Right lobe of liver (tissue), 6 donors: Measurements from ENCODE around the gene MYO1B. TPM values are rescaled to one million over a fixed set of nuclear protein-coding genes. Genes with fewer than 3 reads are reported as not detected.
A peak's percentile ranks its signal among the peaks of the same experiment; 100 is the strongest.

Experiments
- ATAC-seq, 4 donors: fragments of 200-7000 bp; cut with Tn5 transposase; one replicate each; pipeline ENCODE4 v1.9.1; 2020; ENCODE audit warnings: mild to moderate bottlenecking in 4 of 4, moderate library complexity in 4 of 4
- DNase-seq, 3 donors: peaks; one replicate each; pipeline ENCODE4 v3.0.0-alpha.2; 2020
- H3K27ac ChIP-seq, 3 donors: fragments of 200-600 bp; one replicate each; pipeline ENCODE4 v1.8.0; 2022
- H3K27me3 ChIP-seq, 2 donors: fragments of 200-600 bp; one replicate each; pipeline ENCODE4 v1.8.0; 2022
- H3K36me3 ChIP-seq, 4 donors: fragments of 200-600 bp; sonication (generic) in 1 of 4; one replicate each; pipeline versions ENCODE4 v1.5.1 to v1.8.0; 2017 to 2022; ENCODE audit warnings: control low read depth in 1 of 4
- H3K4me1 ChIP-seq, 4 donors: fragments of 200-600 bp; sonication (generic) in 1 of 4; one replicate each; pipeline versions ENCODE4 v1.5.1 to v1.8.0; 2017 to 2022; ENCODE audit warnings: control low read depth in 1 of 4
- H3K4me3 ChIP-seq, 3 donors: fragments of 200-600 bp; one replicate each; pipeline ENCODE4 v1.8.0; 2022
- H3K9me3 ChIP-seq, 4 donors: fragments of 200-600 bp; sonication (generic) in 1 of 4; one replicate each; pipeline versions ENCODE4 v1.5.1 to v1.8.0; 2017 to 2022; ENCODE audit warnings: control low read depth in 1 of 4
- CTCF ChIP-seq, 4 donors: fragments of 200-600 bp in 3 of 4; fragments of 450-650 bp in 1 of 4; IDR thresholded peaks; one replicate each; pipeline versions ENCODE4 v1.5.1 to v1.8.0; 2016 to 2022; ENCODE audit warnings: antibody characterized with exemption in 4 of 4, mild to moderate bottlenecking in 2 of 4
- POLR2A ChIP-seq: fragments of 450-650 bp; IDR thresholded peaks from one replicate; pipeline ENCODE4 v1.6.1; 2017; ENCODE audit warnings: antibody characterized with exemption, mild to moderate bottlenecking
- whole genome bisulfite sequencing: methylation state at CpG from one replicate; pipeline ENCODE4 v1.1.6; 2018; ENCODE audit warnings: low coverage, low lambda C conversion rate; ENCODE audit not compliant: insufficient coverage; ENCODE audit errors: missing lambda C conversion rate; 5-methylcytosine and 5-hydroxymethylcytosine counted together
- intact Hi-C, 2 donors: fragments of 100-400 bp; cut with DNase I; formaldehyde crosslinking; loops; one replicate each; pipeline versions ENCODE4 v1.11.2 to v1.14.1; 2022
- total RNA-seq, 6 experiments: library from RNA; depleted of rRNA in 2 of 6; stranded (reverse); fragments of >200 nt in 2 of 6; fragmentation: NEBNext Ultra II Directional in 3 of 6; extraction: Animal tissue kit (Norgen Biotek cat#: 25700) in 3 of 6; gene quantifications; one replicate each; pipeline versions ENCODE4 v1.1.0 to v1.2.4, GENCODE V29; 2016 to 2023
- donor health status: DM: no; HTN: yes; CAD: no.
- donor health status: DM: no; HTN: no; CAD: no.
- donor health status: DM: no; HTN: no; CAD: no.
- donor health status: DM: no; HTN: yes; CAD: no.
- donor health status: DM: no; HTN: yes; CAD: no.

Gene MYO1B
- total RNA-seq, 6 experiments from 2014 or later: 171 to 273 (median 221) TPM

DNA sequence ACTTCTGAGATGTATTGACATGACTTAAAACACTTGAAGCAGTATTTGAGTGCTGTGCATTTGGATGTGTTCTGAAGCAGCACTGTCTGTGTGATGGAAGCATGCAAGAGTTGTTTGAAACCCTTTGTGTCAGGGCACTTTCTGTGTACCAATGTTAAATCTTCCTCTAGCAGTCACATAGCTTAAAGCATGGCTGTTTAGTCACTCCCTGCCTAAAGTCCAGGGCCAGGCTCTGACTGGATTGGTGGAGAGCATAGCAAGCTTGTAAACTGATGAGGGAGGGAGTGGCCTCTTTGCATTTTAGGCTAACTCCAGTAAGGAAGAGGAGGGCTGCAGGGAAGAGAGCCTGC, 73.5 kb downstream of the MYO1B start:
- H3K27ac ChIP-seq: no peak overlapping the region
- TF ChIP-seq POLR2A (no peak), CTCF (IDR thresholded peaks at IDR 0.05) (no peak)
- no peaks in the 10 kb centered on the region for H3K27me3 ChIP-seq
- no peak for DNase-seq
- no peaks in the 10 kb centered on the region for H3K36me3 ChIP-seq
- H3K4me1 ChIP-seq: peaks cover 0 to 30% (median 10%) of the 10 kb centered on the region in 4 donors
- no peaks in the 10 kb centered on the region for H3K9me3 ChIP-seq
- H3K4me3 ChIP-seq: no peak overlapping the region
- intact Hi-C loops: no loop called here
- ATAC-seq: peak; percentile 70 to 80 (median 74)

DNA sequence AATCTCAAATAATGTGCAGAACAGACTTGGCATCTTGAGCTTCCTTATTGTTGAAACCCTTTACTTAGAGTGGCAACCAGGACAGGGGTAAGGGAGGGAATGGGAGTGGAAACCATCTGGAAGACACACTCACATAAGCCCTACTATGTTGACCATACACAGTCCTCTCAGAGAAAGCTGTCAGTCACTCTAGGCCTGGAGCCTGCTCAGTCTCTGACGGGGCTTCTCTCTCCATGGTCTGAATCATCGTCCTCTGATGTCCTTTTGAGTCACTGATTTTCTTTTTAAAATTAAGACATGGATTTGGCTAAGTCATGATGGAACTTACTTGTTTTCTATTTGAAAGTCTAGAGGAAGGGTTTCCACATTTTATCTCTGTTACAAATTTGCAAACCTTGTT, 74.0 kb downstream of the MYO1B start:
- Histone ChIP-seq H3K9me3 (no peaks in the 10 kb centered on the region), H3K4me3 (no peak overlapping the region), H3K36me3 (no peaks in the 10 kb centered on the region), H3K27ac (no peak overlapping the region), H3K27me3 (no peaks in the 10 kb centered on the region), H3K4me1 (peaks cover 0 to 30% (median 10%) of the 10 kb centered on the region in 4 donors)
- intact Hi-C loops: no loop called here
- ATAC-seq (peak in 3 of 4 donors; percentile 14 to 25 (median 21)), DNase-seq (no peak)
- TF ChIP-seq POLR2A (no peak), CTCF (IDR thresholded peaks at IDR 0.05) (no peak)
- WGBS: 81% methylated on average over 2 of the region's 2 CpGs

GRCh38 chr2:191320881-191321280, 75.7 kb downstream of the MYO1B start:
- WGBS: 94% methylated on average over 1 of the region's 1 CpG
- no peak for TF ChIP-seq POLR2A
- TF ChIP-seq CTCF (IDR thresholded peaks at IDR 0.05): no peak
- Histone ChIP-seq H3K27ac (no peak overlapping the region), H3K9me3 (no peaks in the 10 kb centered on the region), H3K36me3 (no peaks in the 10 kb centered on the region), H3K27me3 (no peaks in the 10 kb centered on the region), H3K4me3 (no peak overlapping the region), H3K4me1 (peaks cover 0 to 30% (median 10%) of the 10 kb centered on the region in 4 donors)
- ATAC-seq (no peak), DNase-seq (no peak)
- intact Hi-C loops: no loop called here

DNA sequence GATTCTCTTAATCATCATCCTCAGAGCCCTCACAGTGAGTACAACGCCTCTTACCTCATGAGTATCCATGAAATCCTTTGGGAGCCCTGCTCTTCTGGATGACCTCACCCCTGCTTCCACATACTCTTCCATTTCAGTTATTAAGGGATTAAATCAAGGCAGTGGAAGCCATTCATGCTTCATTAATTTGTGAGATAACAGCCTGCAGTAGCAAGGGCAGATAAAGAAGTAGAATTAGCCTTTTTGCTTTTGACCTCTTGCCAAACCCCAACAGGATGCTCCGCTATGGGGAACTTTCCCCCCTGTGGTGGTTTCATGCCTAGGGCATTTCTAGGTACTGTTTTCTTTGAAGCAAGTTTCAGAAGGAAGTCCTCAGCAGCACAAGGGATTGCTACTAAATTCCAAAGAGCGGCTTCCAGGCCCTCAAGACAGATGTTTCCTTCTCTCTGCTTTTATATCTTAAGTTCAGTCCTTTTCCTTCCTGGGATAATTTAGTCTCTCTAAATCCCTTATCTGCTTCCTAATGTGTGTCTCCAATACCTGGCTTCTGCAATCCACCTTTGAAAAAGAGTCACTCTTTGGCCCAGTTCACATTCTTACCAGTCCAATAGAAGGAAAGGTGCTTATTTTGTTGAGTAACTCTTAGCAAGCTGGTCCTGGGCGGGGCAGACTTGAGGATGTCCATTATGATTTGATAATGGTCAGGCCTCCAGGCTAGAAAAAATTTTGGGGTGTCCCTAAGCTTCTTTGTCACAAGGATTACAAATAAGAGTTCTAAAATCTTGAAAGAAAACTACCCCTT, 76.9 kb downstream of the MYO1B start:
- Histone ChIP-seq H3K9me3 (no peaks in the 10 kb centered on the region), H3K4me1 (peaks cover 0 to 26% (median 10%) of the 10 kb centered on the region in 4 donors), H3K36me3 (no peaks in the 10 kb centered on the region), H3K27ac (no peak overlapping the region), H3K27me3 (no peaks in the 10 kb centered on the region), H3K4me3 (no peak overlapping the region)
- intact Hi-C loops: no loop called here
- ATAC-seq: peak in 1 of 4 donors; percentile 9
- no peak for TF ChIP-seq POLR2A
- no peak for TF ChIP-seq CTCF (IDR thresholded peaks at IDR 0.05)
- WGBS: 60% methylated on average over 4 of the region's 4 CpGs
- DNase-seq: no peak
